ENCODE measurements around the gene TMEM201.
"Not testable (repeated sequence)": the region's sequence is repeated elsewhere in the genome, so short reads cannot be mapped to it uniquely, and the experiment has no call there.

The TMEM201 gene

DNA sequence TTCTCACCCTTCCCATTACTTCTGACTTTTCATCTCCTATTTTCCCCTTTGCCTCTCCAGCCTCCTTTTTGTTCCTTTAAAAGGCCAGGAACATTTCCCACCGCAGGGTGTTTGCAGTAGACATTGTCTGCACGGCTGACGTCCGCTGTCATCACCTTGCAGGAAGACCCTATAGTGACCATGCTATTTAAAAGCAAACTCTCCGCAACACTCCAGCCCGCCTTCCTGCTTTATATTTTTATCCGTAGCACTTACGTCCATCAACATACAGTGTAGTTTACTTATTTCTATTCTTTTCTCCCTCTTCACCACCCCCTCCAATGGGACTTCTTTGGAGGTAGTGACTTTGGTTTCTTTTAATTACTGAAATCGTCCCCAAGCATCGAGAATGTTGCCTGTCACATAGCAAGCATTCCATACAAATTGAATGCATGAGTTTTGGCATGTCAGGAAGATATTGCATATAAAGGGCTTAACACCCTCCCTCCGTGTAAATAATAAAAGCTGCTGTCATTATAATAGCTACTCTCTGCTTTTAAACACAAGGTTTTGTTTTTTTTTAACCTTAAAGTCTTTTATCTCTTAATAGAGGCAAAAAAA, 29.7 kb upstream of the TMEM201 start:
- no peaks in the 10 kb centered on the region for H3K36me3 ChIP-seq (ENCODE audit: control insufficient read depth, insufficient read depth, low read length)
- no peak overlapping the region for H3K9ac ChIP-seq (ENCODE audit: low read length)
- no peak overlapping the region for H3K4me3 ChIP-seq (ENCODE audit: low read length)
- peak overlapping the region; percentile 51 for H3K27ac ChIP-seq (ENCODE audit: low read depth, low read length)
- H3K27me3 ChIP-seq (ENCODE audit: control insufficient read depth, insufficient read depth, low read length): no peaks in the 10 kb centered on the region
- peaks cover 24% of the 10 kb centered on the region for H3K4me1 ChIP-seq (ENCODE audit: control insufficient read depth, insufficient read depth, low read length)

DNA sequence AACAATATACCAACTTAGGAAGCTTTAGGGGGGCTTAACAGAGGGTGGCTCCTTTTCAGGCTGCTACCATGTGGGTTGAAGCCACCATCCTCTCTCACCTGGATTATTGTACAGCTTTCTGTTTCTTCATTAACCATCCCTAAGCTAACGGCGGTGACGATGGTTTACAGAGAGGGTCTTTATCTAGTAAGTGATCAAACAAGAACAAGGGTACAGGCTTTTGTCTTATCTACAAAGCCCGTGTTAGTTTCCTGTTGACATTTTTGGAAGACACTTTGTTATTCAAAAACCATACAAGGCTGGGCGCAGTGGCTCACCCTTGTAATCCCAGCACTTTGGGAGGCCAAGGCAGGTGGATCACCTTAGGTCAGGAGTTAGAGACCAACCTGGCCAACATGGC, 29.0 kb upstream of the TMEM201 start:
- Histone ChIP-seq H3K4me3 (ENCODE audit: low read length) (no peak overlapping the region), H3K9ac (ENCODE audit: low read length) (no peak overlapping the region), H3K27ac (ENCODE audit: low read depth, low read length) (peak overlapping the region; percentile 41), H3K27me3 (ENCODE audit: control insufficient read depth, insufficient read depth, low read length) (no peaks in the 10 kb centered on the region), H3K4me1 (ENCODE audit: control insufficient read depth, insufficient read depth, low read length) (peaks cover 23% of the 10 kb centered on the region), H3K36me3 (ENCODE audit: control insufficient read depth, insufficient read depth, low read length) (no peaks in the 10 kb centered on the region)

DNA sequence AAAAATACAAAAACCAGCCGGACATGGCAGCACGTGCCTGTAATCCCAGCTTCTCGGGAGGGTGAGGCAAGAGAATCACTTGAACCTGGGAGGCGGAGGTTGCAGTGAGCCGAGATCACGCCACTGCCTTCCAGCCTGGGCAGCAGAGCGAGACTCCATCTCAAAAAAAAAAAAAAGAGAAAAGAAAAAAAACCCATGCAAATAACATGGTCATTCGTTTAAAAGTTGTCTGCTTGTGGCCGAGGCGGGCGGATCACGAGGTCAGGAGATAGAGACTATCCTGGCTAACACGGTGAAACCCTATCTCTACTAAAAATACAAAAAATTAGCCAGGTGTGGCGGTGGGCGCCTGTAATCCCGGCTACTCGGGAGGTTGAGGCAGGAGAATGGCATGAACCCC, 28.6 kb upstream of the TMEM201 start:
- peak overlapping the region; percentile 41 for H3K27ac ChIP-seq (ENCODE audit: low read depth, low read length)

DNA sequence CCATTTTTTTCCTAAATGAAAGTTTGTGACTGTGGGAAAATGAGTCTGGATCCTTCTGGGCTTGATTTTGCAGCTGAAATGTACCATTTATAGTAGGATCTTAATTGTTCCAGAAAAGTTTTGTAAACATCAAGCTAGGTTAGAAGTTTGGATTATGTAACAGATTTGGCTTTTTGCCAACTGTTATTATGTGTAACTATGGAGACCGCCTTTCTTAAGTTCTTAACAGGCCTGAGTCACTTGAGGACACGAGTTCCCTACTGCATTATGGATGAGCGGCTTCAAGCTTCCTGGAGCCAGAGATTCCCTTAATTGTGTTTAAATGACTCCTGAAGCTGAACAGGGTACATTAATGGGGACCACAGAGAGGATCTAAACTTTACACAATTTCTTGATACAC, 27.3 kb upstream of the TMEM201 start:
- H3K4me1 ChIP-seq (ENCODE audit: control insufficient read depth, insufficient read depth, low read length): peaks cover 21% of the 10 kb centered on the region
- H3K4me3 ChIP-seq (ENCODE audit: low read length): peak overlapping the region; percentile 21
- H3K9ac ChIP-seq (ENCODE audit: low read length): no peak overlapping the region
- no peaks in the 10 kb centered on the region for H3K27me3 ChIP-seq (ENCODE audit: control insufficient read depth, insufficient read depth, low read length)
- no peaks in the 10 kb centered on the region for H3K36me3 ChIP-seq (ENCODE audit: control insufficient read depth, insufficient read depth, low read length)
- peak overlapping the region; percentile 72 for H3K27ac ChIP-seq (ENCODE audit: low read depth, low read length)

More for the DNA sequence above, 28.6 kb upstream of the TMEM201 start:
- H3K36me3 ChIP-seq (ENCODE audit: control insufficient read depth, insufficient read depth, low read length); H3K4me3 ChIP-seq (ENCODE audit: low read length); H3K9ac ChIP-seq (ENCODE audit: low read length); H3K27me3 ChIP-seq (ENCODE audit: control insufficient read depth, insufficient read depth, low read length): not testable (repeated sequence)
- H3K4me1 ChIP-seq (ENCODE audit: control insufficient read depth, insufficient read depth, low read length): peaks cover 21% of the 10 kb centered on the region

DNA sequence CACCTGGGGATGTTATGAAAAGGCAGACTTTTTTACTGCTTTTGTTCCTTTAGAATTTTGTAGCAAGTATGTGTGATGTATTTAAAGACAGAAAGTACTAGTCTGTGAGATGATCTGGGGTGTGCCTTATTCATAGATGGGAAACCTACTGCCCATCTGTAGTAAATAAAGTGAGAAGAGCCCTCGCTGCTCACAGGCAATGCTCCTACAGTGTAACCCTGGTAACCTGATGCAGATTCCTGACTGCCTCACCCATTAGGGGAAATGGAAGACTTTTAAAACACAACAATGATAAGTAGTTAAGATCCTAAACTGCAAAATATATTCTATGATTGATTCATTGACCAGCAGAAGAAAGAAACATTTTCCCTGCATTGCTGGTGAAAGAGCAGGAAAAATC, 19.4 kb upstream of the TMEM201 start:
- no peak overlapping the region for H3K9ac ChIP-seq (ENCODE audit: low read length)
- H3K4me1 ChIP-seq (ENCODE audit: control insufficient read depth, insufficient read depth, low read length): no peaks in the 10 kb centered on the region
- H3K4me3 ChIP-seq (ENCODE audit: low read length): no peak overlapping the region
- no peak overlapping the region for H3K27ac ChIP-seq (ENCODE audit: low read depth, low read length)
- H3K27me3 ChIP-seq (ENCODE audit: control insufficient read depth, insufficient read depth, low read length): no peaks in the 10 kb centered on the region
- no peaks in the 10 kb centered on the region for H3K36me3 ChIP-seq (ENCODE audit: control insufficient read depth, insufficient read depth, low read length)

DNA sequence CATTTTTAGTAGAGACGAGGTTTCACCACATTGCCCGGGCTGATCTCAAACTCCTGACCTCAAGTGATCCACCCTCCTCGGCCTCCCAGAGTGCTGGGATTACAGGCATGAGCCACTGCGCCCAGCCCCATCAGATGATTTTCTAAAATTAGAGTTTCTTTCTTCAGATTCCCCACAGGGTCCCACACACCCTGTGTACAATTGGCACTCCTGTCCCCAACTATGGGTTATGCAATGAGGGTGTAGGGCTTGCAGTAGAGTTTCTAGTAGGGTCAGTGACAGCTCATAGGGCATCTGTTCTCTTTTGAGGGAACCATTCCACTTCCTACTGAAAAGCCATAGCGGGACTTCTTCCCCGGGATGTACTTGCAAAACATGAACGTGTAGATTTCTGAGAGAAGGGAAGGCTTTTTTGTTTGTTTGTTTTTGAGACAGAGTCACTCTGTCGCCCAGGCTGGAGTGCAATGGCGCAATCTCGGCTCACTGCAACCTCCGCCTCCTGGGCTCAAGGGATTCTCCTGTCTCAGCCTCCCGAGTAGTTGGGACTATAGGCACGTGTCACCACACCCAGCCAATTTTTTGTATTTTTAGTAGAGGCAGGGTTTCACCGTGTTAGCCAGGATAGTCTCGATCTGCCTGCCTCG, 17.7 kb upstream of the TMEM201 start:
- H3K27me3 ChIP-seq (ENCODE audit: control insufficient read depth, insufficient read depth, low read length); H3K27ac ChIP-seq (ENCODE audit: low read depth, low read length); H3K36me3 ChIP-seq (ENCODE audit: control insufficient read depth, insufficient read depth, low read length); H3K9ac ChIP-seq (ENCODE audit: low read length); H3K4me3 ChIP-seq (ENCODE audit: low read length); H3K4me1 ChIP-seq (ENCODE audit: control insufficient read depth, insufficient read depth, low read length): not testable (repeated sequence)

DNA sequence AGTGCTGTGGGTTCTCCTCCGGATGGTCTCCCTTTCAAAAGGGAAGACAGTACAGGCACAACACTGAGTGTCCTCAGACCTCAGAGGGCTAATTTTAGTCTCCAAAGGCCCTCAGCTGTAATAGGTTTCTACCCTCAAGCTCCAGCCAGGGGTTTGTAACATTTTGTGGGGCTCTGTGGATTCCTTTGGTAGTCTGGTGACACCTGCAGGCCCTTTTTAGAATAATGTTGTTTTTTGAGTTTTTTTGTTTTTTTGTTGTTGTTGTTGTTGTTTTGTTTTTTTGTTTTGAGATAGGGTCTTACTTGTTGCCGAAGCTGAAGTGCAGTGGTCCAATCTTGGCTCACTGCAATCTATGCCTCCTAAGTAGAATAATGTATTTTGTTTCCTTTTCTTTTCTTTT, 15.0 kb upstream of the TMEM201 start:
- peaks cover 6% of the 10 kb centered on the region for H3K36me3 ChIP-seq (ENCODE audit: control insufficient read depth, insufficient read depth, low read length)
- H3K4me1 ChIP-seq (ENCODE audit: control insufficient read depth, insufficient read depth, low read length): no peaks in the 10 kb centered on the region
- no peak overlapping the region for H3K9ac ChIP-seq (ENCODE audit: low read length)
- H3K4me3 ChIP-seq (ENCODE audit: low read length): no peak overlapping the region
- no peak overlapping the region for H3K27ac ChIP-seq (ENCODE audit: low read depth, low read length)
- no peaks in the 10 kb centered on the region for H3K27me3 ChIP-seq (ENCODE audit: control insufficient read depth, insufficient read depth, low read length)

DNA sequence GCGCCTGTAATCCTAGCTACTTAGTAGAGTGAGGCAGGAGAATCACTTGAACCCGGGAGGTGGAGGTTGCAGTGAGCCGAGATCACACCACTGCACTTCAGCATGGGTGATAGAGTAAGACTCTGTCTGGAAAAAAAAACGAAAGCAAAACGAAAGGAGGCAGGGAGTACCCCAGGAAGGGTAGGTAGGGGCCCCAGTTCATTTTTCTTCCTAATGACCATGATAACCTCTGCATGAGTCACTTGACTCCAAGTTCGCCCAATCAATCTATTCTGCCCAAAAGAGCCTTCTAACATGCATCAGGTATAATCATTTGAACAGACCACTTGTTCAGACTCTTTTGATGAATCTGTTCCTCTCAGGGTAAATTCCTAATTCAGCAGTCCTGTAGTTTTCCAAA, 13.2 kb upstream of the TMEM201 start:
- Histone ChIP-seq H3K9ac (ENCODE audit: low read length) (no peak overlapping the region), H3K4me1 (ENCODE audit: control insufficient read depth, insufficient read depth, low read length) (no peaks in the 10 kb centered on the region), H3K36me3 (ENCODE audit: control insufficient read depth, insufficient read depth, low read length) (peaks cover 10% of the 10 kb centered on the region), H3K4me3 (ENCODE audit: low read length) (no peak overlapping the region), H3K27me3 (ENCODE audit: control insufficient read depth, insufficient read depth, low read length) (no peaks in the 10 kb centered on the region), H3K27ac (ENCODE audit: low read depth, low read length) (no peak overlapping the region)

DNA sequence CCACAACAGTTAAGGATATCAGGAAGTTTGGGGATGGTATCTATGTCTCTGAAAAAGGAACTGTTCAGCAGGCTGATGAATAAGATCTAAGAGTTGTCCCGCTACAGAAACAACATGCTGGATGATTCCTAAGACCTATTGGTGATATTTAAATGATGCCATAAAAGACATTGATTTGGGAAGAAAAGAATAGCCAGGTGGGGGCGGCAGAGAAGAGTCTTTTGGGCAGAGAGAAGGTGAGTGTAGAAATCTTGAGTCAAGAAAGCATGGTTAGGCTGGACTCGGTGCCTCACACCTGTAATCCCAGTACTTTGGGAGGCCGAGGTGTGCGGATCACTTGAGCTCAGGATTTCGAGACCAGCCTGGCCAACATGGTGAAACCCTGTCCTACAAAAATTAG, 11.8 kb upstream of the TMEM201 start:
- Histone ChIP-seq H3K9ac (ENCODE audit: low read length) (no peak overlapping the region), H3K36me3 (ENCODE audit: control insufficient read depth, insufficient read depth, low read length) (peaks cover 14% of the 10 kb centered on the region), H3K4me3 (ENCODE audit: low read length) (no peak overlapping the region), H3K27ac (ENCODE audit: low read depth, low read length) (no peak overlapping the region), H3K27me3 (ENCODE audit: control insufficient read depth, insufficient read depth, low read length) (no peaks in the 10 kb centered on the region), H3K4me1 (ENCODE audit: control insufficient read depth, insufficient read depth, low read length) (no peaks in the 10 kb centered on the region)

DNA sequence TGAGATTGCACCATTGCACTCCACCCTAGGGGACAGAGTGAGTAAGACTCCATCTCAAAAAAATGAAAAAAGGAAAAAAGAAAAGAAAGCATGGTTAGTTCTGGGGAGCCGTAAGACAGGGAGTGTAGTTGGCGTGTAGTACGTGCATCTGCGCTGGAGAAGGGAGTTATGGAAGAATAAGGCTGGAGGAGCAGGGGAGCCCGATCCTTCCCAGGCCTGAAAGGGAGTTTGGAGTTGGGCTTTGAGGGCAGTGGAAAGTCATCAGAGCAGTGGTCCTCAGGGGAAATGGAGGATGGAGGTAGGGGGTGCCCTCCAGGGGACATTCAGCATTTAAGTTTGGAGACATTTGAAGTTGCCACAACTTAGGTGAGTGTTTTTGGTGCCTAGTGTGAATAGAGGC, 11.3 kb upstream of the TMEM201 start:
- H3K36me3 ChIP-seq (ENCODE audit: control insufficient read depth, insufficient read depth, low read length): peaks cover 14% of the 10 kb centered on the region

DNA sequence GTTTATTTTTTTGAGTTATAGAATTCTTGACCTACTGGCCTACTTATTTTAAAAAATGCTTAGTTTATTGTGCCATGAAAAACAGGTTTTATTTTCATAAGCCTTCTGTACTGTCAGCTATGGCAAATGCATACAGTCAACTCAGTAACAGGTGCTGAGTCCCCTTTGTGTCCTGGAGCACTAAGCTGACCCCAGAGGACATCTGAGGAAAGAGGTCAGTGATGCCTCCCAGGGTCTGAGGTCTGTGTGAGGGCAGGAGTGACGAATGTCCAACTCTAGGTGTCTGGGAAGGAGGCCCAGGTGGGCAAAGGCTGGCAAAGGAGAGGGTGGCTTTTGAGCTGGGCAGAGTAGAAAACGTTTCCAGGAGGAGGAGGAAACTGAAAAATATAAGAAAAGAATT, 7.8 kb upstream of the TMEM201 start:
- no peak overlapping the region for H3K9ac ChIP-seq (ENCODE audit: low read length)
- no peaks in the 10 kb centered on the region for H3K27me3 ChIP-seq (ENCODE audit: control insufficient read depth, insufficient read depth, low read length)
- peaks cover 14% of the 10 kb centered on the region for H3K36me3 ChIP-seq (ENCODE audit: control insufficient read depth, insufficient read depth, low read length)
- H3K27ac ChIP-seq (ENCODE audit: low read depth, low read length): no peak overlapping the region
- H3K4me3 ChIP-seq (ENCODE audit: low read length): no peak overlapping the region
- no peaks in the 10 kb centered on the region for H3K4me1 ChIP-seq (ENCODE audit: control insufficient read depth, insufficient read depth, low read length)

More for the DNA sequence above, 11.3 kb upstream of the TMEM201 start:
- H3K9ac ChIP-seq (ENCODE audit: low read length): no peak overlapping the region
- H3K4me1 ChIP-seq (ENCODE audit: control insufficient read depth, insufficient read depth, low read length): no peaks in the 10 kb centered on the region
- H3K27me3 ChIP-seq (ENCODE audit: control insufficient read depth, insufficient read depth, low read length): no peaks in the 10 kb centered on the region
- no peak overlapping the region for H3K27ac ChIP-seq (ENCODE audit: low read depth, low read length)
- no peak overlapping the region for H3K4me3 ChIP-seq (ENCODE audit: low read length)

DNA sequence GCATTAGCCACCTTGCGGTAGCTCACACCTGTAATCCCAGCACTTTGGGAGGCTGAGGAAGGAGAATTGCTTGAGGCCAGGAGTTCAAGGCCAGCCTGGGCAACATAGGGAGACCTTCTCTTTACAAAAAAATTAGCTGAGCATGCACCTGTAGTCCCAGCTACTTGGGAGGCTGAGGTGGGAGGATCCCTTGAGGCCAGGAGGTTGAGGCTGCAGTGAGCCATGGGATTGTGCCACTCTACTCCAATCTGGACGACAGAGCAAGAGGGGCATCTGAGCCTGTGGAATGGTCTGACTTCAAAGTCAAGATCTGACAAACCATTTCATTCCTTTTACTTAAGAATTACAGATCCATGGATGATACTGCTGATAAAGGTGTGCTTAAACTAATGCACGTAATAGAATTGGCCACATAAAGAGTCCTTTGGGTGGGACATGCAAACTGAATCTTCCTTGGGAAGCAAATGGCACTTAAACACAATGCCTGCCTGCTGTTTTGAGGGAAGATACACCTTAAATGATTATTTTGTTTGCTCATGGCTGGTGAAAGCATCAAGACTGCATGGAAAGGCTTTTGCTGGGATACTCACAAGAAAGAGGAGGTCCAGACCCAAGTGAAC, 2.5 kb upstream of the TMEM201 start:
- no peak overlapping the region for H3K27ac ChIP-seq (ENCODE audit: low read depth, low read length)
- no peak overlapping the region for H3K9ac ChIP-seq (ENCODE audit: low read length)
- no peaks in the 10 kb centered on the region for H3K27me3 ChIP-seq (ENCODE audit: control insufficient read depth, insufficient read depth, low read length)
- H3K4me1 ChIP-seq (ENCODE audit: control insufficient read depth, insufficient read depth, low read length): peaks cover 8% of the 10 kb centered on the region
- H3K4me3 ChIP-seq (ENCODE audit: low read length): no peak overlapping the region
- no peaks in the 10 kb centered on the region for H3K36me3 ChIP-seq (ENCODE audit: control insufficient read depth, insufficient read depth, low read length)

Measured in rectal smooth muscle tissue (tissue), 1 donor.